Measurements from ENCODE around the gene SNTA1. TPM values are rescaled to one million over a fixed set of nuclear protein-coding genes. Genes with fewer than 3 reads are reported as not detected.

The SNTA1 gene
- total RNA-seq, 1 experiment from 2014 or later: 15.4 TPM

GRCh38 chr20:33412484-33412838, 31.1 kb downstream of the SNTA1 start:
- no peak overlapping the region for H3K4me3 Mint-ChIP-seq (ENCODE audit: unreplicated experiment)
- ChIA-PET POLR2A (no interaction called here), CTCF (interaction anchor here (1.1 kb wide), 1 partner anchor 11 kb away, joined by 3 read pairs; the partner anchor contains the start of gene CDK5RAP1)
- H3K27me3 Mint-ChIP-seq (ENCODE audit: insufficient read depth, unreplicated experiment): no peaks in the 10 kb centered on the region
- BruUV-seq (replicated peaks): no TSS peak
- H3K9me3 Mint-ChIP-seq (ENCODE audit: unreplicated experiment): no peaks in the 10 kb centered on the region
- intact Hi-C loops (cut with micrococcal nuclease; ENCODE audit: unreplicated experiment): no loop called here
- TF ChIP-seq CTCF (IDR thresholded peaks at IDR 0.05; ENCODE audit: insufficient read depth in 1 of 2, low read depth in 1 of 2, low read length in 1 of 2, severe bottlenecking in 1 of 2, unreplicated experiment in 1 of 2): no peak
- no peak for DNase-seq
- H3K27ac Mint-ChIP-seq (ENCODE audit: unreplicated experiment): no peak overlapping the region
- no peaks in the 10 kb centered on the region for H3K9me3 ChIP-seq
- no peaks in the 10 kb centered on the region for H3K4me1 ChIP-seq
- H3K27me3 ChIP-seq (replicated peaks; ENCODE audit: control insufficient read depth, insufficient read depth, low read length): no peaks in the 10 kb centered on the region
- H3K4me3 ChIP-seq (ENCODE audit: low read depth, low read length): no peak overlapping the region
- no peaks in the 10 kb centered on the region for H3K4me1 Mint-ChIP-seq (ENCODE audit: low read depth, unreplicated experiment)
- H3K36me3 Mint-ChIP-seq (ENCODE audit: insufficient read depth, unreplicated experiment): peaks cover 10% of the 10 kb centered on the region
- no peaks in the 10 kb centered on the region for H3K36me3 ChIP-seq (ENCODE audit: control insufficient read depth, insufficient read depth, low read length)

- Mint-ChIP-seq H3K4me1 (ENCODE audit: low read depth, unreplicated experiment) (no peaks in the 10 kb centered on the region), H3K27ac (ENCODE audit: unreplicated experiment) (no peak overlapping the region), H3K9me3 (ENCODE audit: unreplicated experiment) (no peaks in the 10 kb centered on the region), H3K4me3 (ENCODE audit: unreplicated experiment) (no peak overlapping the region), H3K27me3 (ENCODE audit: insufficient read depth, unreplicated experiment) (no peaks in the 10 kb centered on the region), H3K36me3 (ENCODE audit: insufficient read depth, unreplicated experiment) (peaks cover 10% of the 10 kb centered on the region)
- no peaks in the 10 kb centered on the region for H3K27me3 ChIP-seq (replicated peaks; ENCODE audit: control insufficient read depth, insufficient read depth, low read length)
- ChIA-PET POLR2A (no interaction called here), CTCF (interaction anchor here (1.1 kb wide), 1 partner anchor 10 kb away, joined by 3 read pairs; the partner anchor contains the start of gene CDK5RAP1)
- no peaks in the 10 kb centered on the region for H3K36me3 ChIP-seq (ENCODE audit: control insufficient read depth, insufficient read depth, low read length)
- intact Hi-C loops (cut with micrococcal nuclease; ENCODE audit: unreplicated experiment): no loop called here
- no peak for DNase-seq
- H3K4me3 ChIP-seq (ENCODE audit: low read depth, low read length): no peak overlapping the region
- no peak for TF ChIP-seq CTCF (IDR thresholded peaks at IDR 0.05; ENCODE audit: insufficient read depth in 1 of 2, low read depth in 1 of 2, low read length in 1 of 2, severe bottlenecking in 1 of 2, unreplicated experiment in 1 of 2)
- H3K9me3 ChIP-seq: no peaks in the 10 kb centered on the region
- H3K4me1 ChIP-seq: no peaks in the 10 kb centered on the region
- BruUV-seq (replicated peaks): no TSS peak
Observed at GRCh38 chr20:33411711-33412483, 31.7 kb downstream of the SNTA1 start.

GRCh38 chr20:33411242-33411641, 32.3 kb downstream of the SNTA1 start:
- Mint-ChIP-seq H3K4me1 (ENCODE audit: low read depth, unreplicated experiment) (no peaks in the 10 kb centered on the region), H3K27me3 (ENCODE audit: insufficient read depth, unreplicated experiment) (no peaks in the 10 kb centered on the region), H3K4me3 (ENCODE audit: unreplicated experiment) (no peak overlapping the region), H3K9me3 (ENCODE audit: unreplicated experiment) (no peaks in the 10 kb centered on the region), H3K36me3 (ENCODE audit: insufficient read depth, unreplicated experiment) (peaks cover 10% of the 10 kb centered on the region), H3K27ac (ENCODE audit: unreplicated experiment) (no peak overlapping the region)
- intact Hi-C loops (cut with micrococcal nuclease; ENCODE audit: unreplicated experiment): no loop called here
- H3K27me3 ChIP-seq (replicated peaks; ENCODE audit: control insufficient read depth, insufficient read depth, low read length): no peaks in the 10 kb centered on the region
- TF ChIP-seq CTCF (IDR thresholded peaks at IDR 0.05; ENCODE audit: insufficient read depth in 1 of 2, low read depth in 1 of 2, low read length in 1 of 2, severe bottlenecking in 1 of 2, unreplicated experiment in 1 of 2): no peak
- POLR2A ChIA-PET: no interaction called here
- no peaks in the 10 kb centered on the region for H3K36me3 ChIP-seq (ENCODE audit: control insufficient read depth, insufficient read depth, low read length)
- H3K4me1 ChIP-seq: no peaks in the 10 kb centered on the region
- DNase-seq: no peak
- no TSS peak for BruUV-seq (replicated peaks)
- H3K9me3 ChIP-seq: no peaks in the 10 kb centered on the region
- CTCF ChIA-PET: interaction anchor here (1.1 kb wide), 1 partner anchor 10 kb away, joined by 3 read pairs; the partner anchor contains the start of gene CDK5RAP1
- no peak overlapping the region for H3K4me3 ChIP-seq (ENCODE audit: low read depth, low read length)
